ENCODE data around the gene PKN1. TPM values are rescaled to one million over a fixed set of nuclear protein-coding genes. Genes with fewer than 3 reads are reported as not detected.
"Not testable (repeated sequence)": the region's sequence is repeated elsewhere in the genome, so short reads cannot be mapped to it uniquely, and the experiment has no call there.

Gene PKN1
- total RNA-seq, 6 donors from 2014 or later, result 95.2 to 278 (median 200) TPM

DNA sequence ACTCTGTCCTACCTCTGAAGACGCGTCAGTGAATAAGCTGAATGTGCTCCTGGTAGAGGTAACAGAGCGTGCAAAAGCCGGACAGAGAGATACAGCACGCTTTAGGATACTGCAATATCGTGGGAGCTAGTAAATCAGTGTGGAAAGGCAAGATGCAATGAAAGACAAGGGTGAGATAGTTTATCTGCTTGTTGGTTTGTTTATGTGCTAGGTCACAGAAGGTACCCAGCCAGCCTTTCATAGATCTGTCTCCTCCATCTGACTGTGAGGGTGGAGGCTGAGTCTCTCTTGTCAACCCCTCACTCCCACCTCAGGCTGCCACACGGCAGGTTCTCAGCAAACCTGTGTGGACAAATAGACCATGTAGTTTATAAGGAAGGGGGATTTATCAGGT, 63.7 kb downstream of the PKN1 start:
- no peak for TF ChIP-seq POLR2A (IDR thresholded peaks at IDR 0.05)
- TF ChIP-seq POLR2AphosphoS5 (IDR thresholded peaks at IDR 0.05), result no peak
- no peak for TF ChIP-seq EP300 (IDR thresholded peaks at IDR 0.05)
- TF ChIP-seq, protein P1, sequence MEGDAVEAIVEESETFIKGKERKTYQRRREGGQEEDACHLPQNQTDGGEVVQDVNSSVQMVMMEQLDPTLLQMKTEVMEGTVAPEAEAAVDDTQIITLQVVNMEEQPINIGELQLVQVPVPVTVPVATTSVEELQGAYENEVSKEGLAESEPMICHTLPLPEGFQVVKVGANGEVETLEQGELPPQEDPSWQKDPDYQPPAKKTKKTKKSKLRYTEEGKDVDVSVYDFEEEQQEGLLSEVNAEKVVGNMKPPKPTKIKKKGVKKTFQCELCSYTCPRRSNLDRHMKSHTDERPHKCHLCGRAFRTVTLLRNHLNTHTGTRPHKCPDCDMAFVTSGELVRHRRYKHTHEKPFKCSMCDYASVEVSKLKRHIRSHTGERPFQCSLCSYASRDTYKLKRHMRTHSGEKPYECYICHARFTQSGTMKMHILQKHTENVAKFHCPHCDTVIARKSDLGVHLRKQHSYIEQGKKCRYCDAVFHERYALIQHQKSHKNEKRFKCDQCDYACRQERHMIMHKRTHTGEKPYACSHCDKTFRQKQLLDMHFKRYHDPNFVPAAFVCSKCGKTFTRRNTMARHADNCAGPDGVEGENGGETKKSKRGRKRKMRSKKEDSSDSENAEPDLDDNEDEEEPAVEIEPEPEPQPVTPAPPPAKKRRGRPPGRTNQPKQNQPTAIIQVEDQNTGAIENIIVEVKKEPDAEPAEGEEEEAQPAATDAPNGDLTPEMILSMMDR (IDR thresholded peaks at IDR 0.05), result no peak
- Histone ChIP-seq H3K4me3 (peak overlapping the region in 3 of 4 donors; percentile 86 to 98 (median 93)), H3K27me3 (no peaks in the 10 kb centered on the region), H3K4me1 (peaks cover 30 to 45% (median 33%) of the 10 kb centered on the region in 4 donors), H3K9me3 (no peaks in the 10 kb centered on the region), H3K27ac (peak overlapping the region; percentile 82 to 89 (median 87)), H3K36me3 (peaks cover 0 to 3% (median 1%) of the 10 kb centered on the region in 4 donors)
- 47 to 58% methylated on average over 7 of the region's 7 CpGs for WGBS, 2 donors
- DNase-seq (no peak), ATAC-seq (ENCODE audit: low FRiP score in 2 of 2) (no peak)

DNA sequence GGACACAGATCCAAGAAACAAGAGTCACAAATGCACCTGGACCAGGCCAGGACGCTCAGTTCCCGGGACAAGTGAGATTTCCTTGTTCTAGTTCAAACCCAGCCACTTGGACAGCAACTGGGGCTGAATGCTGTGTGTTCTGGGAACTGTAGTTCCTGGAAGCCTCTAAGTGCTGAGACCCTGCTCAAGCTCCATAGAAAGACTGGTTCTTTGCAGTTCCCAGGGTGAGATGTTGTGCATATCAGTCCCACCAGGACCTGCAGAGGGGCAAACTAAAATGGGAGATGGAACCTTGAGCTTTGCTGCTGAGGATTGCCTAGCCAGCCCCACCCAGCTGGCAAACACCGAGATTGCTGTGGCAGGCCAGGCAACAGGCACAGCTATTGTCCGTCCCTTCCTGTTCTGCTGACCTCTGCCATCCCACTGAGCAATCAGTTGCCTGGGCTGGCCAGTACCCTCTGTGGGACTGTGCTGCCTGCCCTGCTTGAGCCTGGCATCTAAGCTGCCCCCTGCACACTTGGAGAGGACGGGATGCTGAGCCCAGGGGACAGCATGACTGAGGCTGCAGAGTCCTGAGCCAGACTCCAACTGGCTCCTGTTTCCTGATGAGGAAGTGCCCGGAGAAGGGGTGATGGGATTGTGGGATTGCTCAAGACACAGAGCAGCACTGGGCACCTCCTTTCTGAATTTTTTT, 64.3 kb downstream of the PKN1 start:
- peak; percentile 24 to 75 for DNase-seq
- TF ChIP-seq POLR2A (IDR thresholded peaks at IDR 0.05) (peak in 2 of 4 donors; percentile 12 to 35), EP300 (IDR thresholded peaks at IDR 0.05) (no peak)
- peak; percentile 1 to 8 for ATAC-seq (ENCODE audit: low FRiP score in 2 of 2)
- Histone ChIP-seq H3K4me1 (peaks cover 31 to 47% (median 35%) of the 10 kb centered on the region in 4 donors), H3K4me3 (no peak overlapping the region), H3K27ac (peak overlapping the region; percentile 82 to 89 (median 87)), H3K36me3 (no peaks in the 10 kb centered on the region), H3K9me3 (no peaks in the 10 kb centered on the region), H3K27me3 (no peaks in the 10 kb centered on the region)
- WGBS, 2 donors, result 28 to 38% methylated on average over 6 of the region's 6 CpGs

DNA sequence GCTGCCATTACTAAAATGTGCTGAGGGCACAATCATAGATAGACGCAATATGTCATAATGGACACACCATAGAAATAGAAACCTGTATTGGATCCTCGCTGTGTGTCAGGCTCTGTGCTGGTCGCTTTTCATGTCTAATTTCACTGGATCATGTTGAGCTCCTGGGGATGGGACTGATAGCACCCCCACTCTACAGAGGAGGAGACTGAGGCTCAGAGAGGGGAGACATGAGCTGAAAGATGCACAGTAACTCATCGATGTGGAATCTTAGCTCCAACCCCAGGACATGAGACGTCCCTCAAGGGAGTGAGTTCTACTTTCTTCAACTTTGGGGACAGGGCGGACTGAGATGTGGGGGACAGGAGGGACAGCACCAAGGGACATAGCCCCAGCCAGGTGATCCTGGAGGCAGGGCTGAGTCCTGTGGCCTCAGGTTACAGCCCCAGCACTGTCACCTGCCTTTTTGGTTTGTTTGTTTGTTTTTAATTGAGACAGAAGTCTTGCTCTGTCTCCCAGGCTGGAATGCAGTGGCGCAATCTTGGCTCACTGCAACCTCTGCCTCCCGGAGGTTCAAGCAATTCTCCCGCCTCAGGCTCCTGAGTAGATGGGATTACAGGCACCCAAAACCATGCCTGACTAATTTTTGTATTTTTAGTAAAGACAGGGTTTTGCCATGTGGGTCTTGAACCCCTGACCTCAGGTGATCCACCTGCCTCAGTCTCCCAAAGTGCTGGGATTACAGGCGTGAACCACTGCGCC, 69.4 kb downstream of the PKN1 start:
- Histone ChIP-seq H3K27me3 (no peaks in the 10 kb centered on the region), H3K4me3 (no peak overlapping the region), H3K36me3 (no peaks in the 10 kb centered on the region), H3K27ac (peak overlapping the region in 2 of 4 donors; percentile 7 to 27), H3K4me1 (peaks cover 20 to 45% (median 36%) of the 10 kb centered on the region in 4 donors), H3K9me3 (no peaks in the 10 kb centered on the region)
- TF ChIP-seq EP300 (IDR thresholded peaks at IDR 0.05), result no peak
- peak in 1 of 2 donors; percentile 23 for TF ChIP-seq POLR2AphosphoS5 (IDR thresholded peaks at IDR 0.05)
- WGBS, 2 donors, result 80 to 86% methylated on average over 10 to 11 of the region's 11 CpGs
- ATAC-seq (ENCODE audit: low FRiP score in 2 of 2), result no peak
- peak in 1 of 2 donors; percentile 47 for DNase-seq

DNA sequence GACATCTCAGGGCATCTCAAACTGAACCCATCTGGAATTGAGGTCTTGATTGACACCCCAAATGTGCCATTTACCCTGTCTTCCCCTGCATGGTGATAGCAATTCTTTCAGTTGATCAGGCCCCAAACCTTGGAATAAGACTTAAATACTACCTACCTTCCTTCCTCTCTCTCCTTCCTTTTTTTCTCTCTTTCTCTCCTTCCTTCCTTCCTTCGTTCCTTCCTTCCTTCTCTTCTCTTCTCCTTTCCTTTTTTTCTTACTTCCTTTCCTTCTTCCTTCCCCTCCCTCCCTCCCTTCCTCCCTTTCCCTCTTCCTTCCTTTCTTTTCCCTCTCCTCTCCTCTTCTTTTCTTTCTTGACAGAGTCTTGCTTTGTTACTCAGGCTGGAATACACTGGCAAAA, 70.2 kb downstream of the PKN1 start:
- 30 to 46% methylated on average over 1 of the region's 1 CpG for WGBS, 2 donors
- H3K4me3 ChIP-seq, result no peak overlapping the region

DNA sequence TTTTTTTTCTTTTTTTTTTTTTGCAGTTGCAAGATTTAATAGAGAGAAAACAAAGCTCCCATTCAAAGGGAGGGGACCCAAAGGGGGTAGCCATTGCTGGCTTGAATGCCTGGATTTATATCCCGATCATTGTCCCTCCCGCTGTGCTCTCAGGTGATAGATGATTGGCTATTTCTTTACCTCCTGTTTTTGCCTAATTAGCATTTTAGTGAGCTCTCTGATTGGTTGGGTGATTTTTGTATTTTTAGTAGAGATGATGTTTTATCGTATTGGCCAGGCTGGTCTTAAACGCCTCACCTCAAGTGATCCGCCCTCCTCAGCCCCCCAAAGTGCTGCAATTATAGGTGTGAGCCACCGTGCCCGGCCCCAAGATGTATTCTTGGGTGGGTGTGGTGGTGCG, 71.5 kb downstream of the PKN1 start:
- H3K4me1 ChIP-seq, result peaks cover 23 to 54% (median 44%) of the 10 kb centered on the region in 4 donors
- H3K36me3 ChIP-seq; H3K27me3 ChIP-seq; ATAC-seq (ENCODE audit: low FRiP score in 2 of 2); DNase-seq; H3K4me3 ChIP-seq; H3K9me3 ChIP-seq: not testable (repeated sequence)
- peak overlapping the region; percentile 83 to 86 (median 86) for H3K27ac ChIP-seq
- 91 to 97% methylated on average over 8 of the region's 8 CpGs for WGBS, 2 donors

More for the DNA sequence above, 70.2 kb downstream of the PKN1 start:
- Histone ChIP-seq H3K9me3 (no peaks in the 10 kb centered on the region), H3K27me3 (no peaks in the 10 kb centered on the region), H3K27ac (peak overlapping the region in 2 of 4 donors; percentile 15 to 27), H3K4me1 (peaks cover 18 to 45% (median 36%) of the 10 kb centered on the region in 4 donors), H3K36me3 (no peaks in the 10 kb centered on the region)
- no peak for ATAC-seq (ENCODE audit: low FRiP score in 2 of 2)
- TF ChIP-seq POLR2A (IDR thresholded peaks at IDR 0.05) (no peak), POLR2AphosphoS5 (IDR thresholded peaks at IDR 0.05) (no peak), EP300 (IDR thresholded peaks at IDR 0.05) (no peak)
- TF ChIP-seq, protein P1 (IDR thresholded peaks at IDR 0.05), result no peak
- DNase-seq, result no peak

DNA sequence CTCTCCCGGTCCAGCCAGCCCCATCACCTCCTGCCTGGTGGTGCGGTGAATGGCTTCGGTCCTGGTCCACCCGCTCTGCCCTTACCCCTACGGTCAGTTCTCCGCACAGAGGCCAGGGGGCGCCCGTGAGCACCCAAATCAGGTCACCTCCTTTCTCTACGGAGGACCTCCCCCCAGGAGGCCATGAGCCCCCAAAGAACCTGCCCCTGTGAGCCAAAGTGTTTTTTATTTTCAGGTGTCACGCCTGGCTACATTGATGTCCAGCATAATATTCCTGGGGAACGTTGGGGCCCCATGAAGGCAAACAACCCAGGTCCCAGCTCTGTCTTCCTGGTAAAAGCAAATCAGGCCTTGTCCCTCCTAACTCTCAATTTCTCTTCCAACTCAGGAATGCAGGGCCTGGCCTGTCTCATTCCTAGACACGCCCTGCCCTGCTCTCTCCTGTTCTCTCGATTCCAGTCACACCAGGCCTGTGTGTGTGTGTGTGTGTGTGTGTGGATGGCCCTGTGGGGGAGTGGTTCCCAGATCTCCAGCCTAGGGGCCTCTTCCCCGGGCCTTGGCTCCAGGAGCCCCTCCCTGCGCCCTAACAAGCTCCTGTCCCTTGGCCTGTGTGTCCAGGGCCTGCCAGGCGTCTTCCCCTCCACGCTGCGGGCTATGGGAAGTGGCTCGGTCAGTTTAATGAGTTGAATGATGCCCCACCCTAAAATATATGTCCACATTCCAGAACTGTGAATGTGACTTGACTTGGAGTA, 72.6 kb downstream of the PKN1 start:
- no peak for TF ChIP-seq EP300 (IDR thresholded peaks at IDR 0.05)
- TF ChIP-seq POLR2AphosphoS5 (IDR thresholded peaks at IDR 0.05), result peak in 1 of 2 donors; percentile 14
- TF ChIP-seq POLR2A (IDR thresholded peaks at IDR 0.05), result peak in 1 of 4 donors; percentile 12
- TF ChIP-seq, protein P1 (IDR thresholded peaks at IDR 0.05), result peak; percentile 74 to 88 (median 80)
- peak overlapping the region; percentile 83 to 86 (median 86) for H3K27ac ChIP-seq
- H3K4me1 ChIP-seq, result peaks cover 30 to 64% (median 48%) of the 10 kb centered on the region in 4 donors
- H3K27me3 ChIP-seq, result no peaks in the 10 kb centered on the region
- WGBS, 2 donors, result 36 to 46% methylated on average over 18 to 19 of the region's 19 CpGs
- H3K9me3 ChIP-seq, result no peaks in the 10 kb centered on the region
- peak; percentile 83 to 89 for DNase-seq
- H3K36me3 ChIP-seq, result no peaks in the 10 kb centered on the region
- peak; percentile 75 to 90 for ATAC-seq (ENCODE audit: low FRiP score in 2 of 2)
- no peak overlapping the region for H3K4me3 ChIP-seq
